K562 (cell line): Measurements from ENCODE around the gene STX3.

Source experiments
- REST ChIP-seq, 2 experiments: fragments of 450-650 bp; formaldehyde crosslinking in 1 of 2; IDR thresholded peaks; 2 replicates each; pipeline versions ENCODE4 v1.4.0 to v1.6.1; 2014 to 2020; ENCODE audit warnings: mild to moderate bottlenecking in 2 of 2, borderline replicate concordance in 1 of 2, low read depth in 1 of 2
- ZZZ3 ChIP-seq: fragments of 450-650 bp; IDR thresholded peaks from 2 replicates; pipeline ENCODE4 v1.6.1; 2016; ENCODE audit warnings: antibody characterized with exemption, mild to moderate bottlenecking, moderate library complexity

- TF ChIP-seq ZZZ3 (no peak), REST (IDR thresholded peaks at IDR 0.05; ENCODE audit: borderline replicate concordance) (no peak), REST (CRISPR knock-in tag; IDR thresholded peaks at IDR 0.05; ENCODE audit: low read depth) (no peak)
Measured at GRCh38 chr11:59777104-59777503, 21.9 kb downstream of the STX3 start.
